Psoas muscle (tissue), 8 donors: ENCODE data around the gene PTPRG. TPM values are rescaled to one million over a fixed set of nuclear protein-coding genes. Genes with fewer than 3 reads are reported as not detected.

Source experiments
- ATAC-seq, 4 donors: fragments of 200-7000 bp; cut with Tn5 transposase; one replicate each; pipeline ENCODE4 v1.9.1; 2020; ENCODE audit warnings: moderate library complexity in 3 of 4, mild to moderate bottlenecking in 2 of 4
- DNase-seq, 2 donors: peaks; one replicate each; pipeline ENCODE4 v3.0.0-alpha.2; 2020
- H3K27ac ChIP-seq: fragments of 200-600 bp; one replicate; pipeline ENCODE4 v1.8.0; 2022
- H3K27me3 ChIP-seq, 3 donors: fragments of 200-600 bp in 1 of 3; one replicate each; pipeline versions ENCODE4 v1.6.1 to v1.8.0; 2013 to 2022; ENCODE audit warnings: low read length in 2 of 3, mild to moderate bottlenecking in 2 of 3, moderate library complexity in 1 of 3; ENCODE audit not compliant: insufficient read depth in 3 of 3
- H3K36me3 ChIP-seq, 2 donors: fragments of 200-600 bp in 1 of 2; one replicate each; pipeline versions ENCODE4 v1.6.1 to v1.8.0; 2013 to 2022; ENCODE audit warnings: low read depth in 1 of 2, mild to moderate bottlenecking in 1 of 2, moderate library complexity in 1 of 2; ENCODE audit not compliant: insufficient read depth in 1 of 2
- H3K4me1 ChIP-seq: fragments of 200-600 bp; one replicate; pipeline ENCODE4 v1.8.0; 2022
- H3K4me3 ChIP-seq: fragments of 200-600 bp; one replicate; pipeline ENCODE4 v1.8.0; 2022; ENCODE audit warnings: mild to moderate bottlenecking
- H3K9me3 ChIP-seq: fragments of 200-600 bp; one replicate; pipeline ENCODE4 v1.8.0; 2022
- WGBS, 3 donors: extraction: QIAGEN DNeasy Blood & Tissue Kit; methylation state at CpG; one replicate each; pipeline versions ENCODE4 v1.1.6 to v1.1.7; 2013; 5-methylcytosine and 5-hydroxymethylcytosine counted together
- intact Hi-C, 2 donors: fragments of 100-400 bp; cut with DNase I; formaldehyde crosslinking; loops; one replicate each; pipeline versions ENCODE4 v1.11.0 to v1.14.2; 2022
- polyA plus RNA-seq, 3 donors: library from polyadenylated mRNA; stranded (reverse); fragments of 200-250 nt; gene quantifications; one replicate each; pipeline ENCODE4 v1.2.3, GENCODE V29; 2013
- total RNA-seq, 4 donors: library from RNA; stranded (reverse); fragmentation: NEBNext Ultra II Directional in 2 of 4; extraction: Animal tissue kit (Norgen Biotek cat#: 25700) in 2 of 4; gene quantifications; one replicate each; pipeline versions ENCODE4 v1.2.1 to v1.2.4, GENCODE V29; 2021 to 2023
- TF ChIP-seq, protein P1 (sequence below): fragments of 200-600 bp; IDR thresholded peaks from one replicate; pipeline ENCODE4 v1.8.0; 2022; ENCODE audit warnings: antibody characterized with exemption
- donor health status: healthy with polysubstance abuse.
- donor health status: DM: no; HTN: no; CAD: no; lungs with moderate emphysema.
- donor health status: Bipolar disorder and iron deficiency.
- donor health status: healthy.
- donor health status: DM: yes; HTN: yes; CAD: no.
- donor health status: DM: no; HTN: no; CAD: no.
- donor health status: DM: no; HTN: no; CAD: no.
- donor health status: DM: yes; HTN: yes; CAD: no.

The PTPRG gene
- total and polyA plus RNA-seq, 7 donors: 4.5 to 29.5 (median 12.6) TPM

DNA sequence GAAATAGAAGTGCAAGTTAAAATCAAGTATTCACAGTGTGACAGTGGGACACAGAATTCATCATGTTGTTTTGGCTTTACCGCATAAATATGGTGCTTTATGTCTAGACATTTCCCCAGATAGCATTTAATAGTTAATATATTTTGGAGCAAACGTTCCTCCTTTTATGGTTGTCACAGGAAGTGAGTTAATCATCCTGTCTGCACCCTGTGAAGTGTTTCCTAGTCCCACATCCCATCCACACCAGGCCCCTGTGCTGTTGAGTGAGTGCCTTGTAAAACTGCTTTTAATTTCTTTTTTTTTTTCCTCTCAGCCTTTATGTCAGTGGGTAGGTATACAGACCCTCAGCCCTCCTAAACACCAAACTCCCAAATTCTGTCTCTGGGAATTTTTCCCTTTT lies 418.3 kb downstream of the PTPRG start:
- no peak overlapping the region for H3K27ac ChIP-seq
- H3K36me3 ChIP-seq: no peaks in the 10 kb centered on the region
- DNase-seq (no peak), ATAC-seq (peak in 1 of 4 donors; percentile 25)
- no peak overlapping the region for H3K4me3 ChIP-seq
- 39 to 52% (median 40%) methylated on average over 2 of the region's 2 CpGs for whole genome bisulfite sequencing, 3 donors
- peaks cover 10% of the 10 kb centered on the region for H3K4me1 ChIP-seq
- TF ChIP-seq, protein P1, sequence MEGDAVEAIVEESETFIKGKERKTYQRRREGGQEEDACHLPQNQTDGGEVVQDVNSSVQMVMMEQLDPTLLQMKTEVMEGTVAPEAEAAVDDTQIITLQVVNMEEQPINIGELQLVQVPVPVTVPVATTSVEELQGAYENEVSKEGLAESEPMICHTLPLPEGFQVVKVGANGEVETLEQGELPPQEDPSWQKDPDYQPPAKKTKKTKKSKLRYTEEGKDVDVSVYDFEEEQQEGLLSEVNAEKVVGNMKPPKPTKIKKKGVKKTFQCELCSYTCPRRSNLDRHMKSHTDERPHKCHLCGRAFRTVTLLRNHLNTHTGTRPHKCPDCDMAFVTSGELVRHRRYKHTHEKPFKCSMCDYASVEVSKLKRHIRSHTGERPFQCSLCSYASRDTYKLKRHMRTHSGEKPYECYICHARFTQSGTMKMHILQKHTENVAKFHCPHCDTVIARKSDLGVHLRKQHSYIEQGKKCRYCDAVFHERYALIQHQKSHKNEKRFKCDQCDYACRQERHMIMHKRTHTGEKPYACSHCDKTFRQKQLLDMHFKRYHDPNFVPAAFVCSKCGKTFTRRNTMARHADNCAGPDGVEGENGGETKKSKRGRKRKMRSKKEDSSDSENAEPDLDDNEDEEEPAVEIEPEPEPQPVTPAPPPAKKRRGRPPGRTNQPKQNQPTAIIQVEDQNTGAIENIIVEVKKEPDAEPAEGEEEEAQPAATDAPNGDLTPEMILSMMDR: no peak
- intact Hi-C loops: no loop called here
- H3K9me3 ChIP-seq: no peaks in the 10 kb centered on the region
- H3K27me3 ChIP-seq: no peaks in the 10 kb centered on the region

DNA sequence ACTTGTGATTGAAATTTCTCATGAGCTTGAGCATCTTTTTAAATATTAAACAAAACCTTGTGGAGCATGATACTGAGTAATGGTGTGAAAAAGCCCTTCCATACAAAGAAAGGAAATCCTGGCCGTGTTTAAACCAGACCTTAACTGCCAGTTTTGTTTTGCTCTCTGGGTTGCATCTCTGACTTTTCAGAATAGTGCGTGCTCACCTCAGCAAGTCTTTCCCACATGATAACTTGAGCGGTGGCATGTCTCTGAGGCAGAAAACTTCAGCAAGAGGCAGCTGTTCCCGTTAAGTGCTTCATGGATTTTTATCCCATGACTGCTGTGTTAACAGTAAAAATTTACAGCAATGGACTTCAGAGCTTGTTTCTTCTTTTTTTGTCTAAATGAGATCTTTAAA lies 418.7 kb downstream of the PTPRG start:
- DNase-seq: no peak
- Histone ChIP-seq H3K4me1 (peaks cover 14% of the 10 kb centered on the region), H3K36me3 (no peaks in the 10 kb centered on the region), H3K9me3 (no peaks in the 10 kb centered on the region), H3K4me3 (no peak overlapping the region), H3K27me3 (no peaks in the 10 kb centered on the region), H3K27ac (no peak overlapping the region)
- TF ChIP-seq, protein P1: no peak
- WGBS, 3 donors: 41 to 61% (median 44%) methylated on average over 4 of the region's 4 CpGs
- no peak for ATAC-seq
- intact Hi-C loops: no loop called here

DNA sequence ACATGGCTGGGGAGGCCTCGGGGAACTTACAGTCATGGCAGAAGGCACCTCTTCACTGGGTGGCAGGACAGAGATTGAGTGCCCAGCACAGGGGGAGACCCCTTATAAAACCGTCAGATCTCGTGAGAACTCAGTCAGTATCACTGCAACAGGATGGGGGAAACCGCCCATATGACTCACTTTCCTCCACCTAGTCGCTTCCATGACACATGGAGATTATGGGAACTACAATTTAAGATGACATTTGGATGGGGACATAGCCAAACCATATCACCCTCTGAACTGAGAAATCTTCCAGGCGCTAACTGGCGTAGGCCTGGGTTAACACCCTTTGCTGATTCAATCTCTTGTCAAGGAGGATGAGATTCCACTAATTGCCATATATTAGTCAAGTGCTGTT lies 419.7 kb downstream of the PTPRG start:
- TF ChIP-seq, protein P1: no peak
- Histone ChIP-seq H3K4me3 (no peak overlapping the region), H3K4me1 (peaks cover 11% of the 10 kb centered on the region), H3K36me3 (no peaks in the 10 kb centered on the region), H3K27me3 (no peaks in the 10 kb centered on the region), H3K9me3 (no peaks in the 10 kb centered on the region), H3K27ac (no peak overlapping the region)
- intact Hi-C loops: no loop called here
- ATAC-seq: peak in 1 of 4 donors; percentile 37
- DNase-seq: no peak
- WGBS, 3 donors: 94 to 96% (median 96%) methylated on average over 7 of the region's 7 CpGs

DNA sequence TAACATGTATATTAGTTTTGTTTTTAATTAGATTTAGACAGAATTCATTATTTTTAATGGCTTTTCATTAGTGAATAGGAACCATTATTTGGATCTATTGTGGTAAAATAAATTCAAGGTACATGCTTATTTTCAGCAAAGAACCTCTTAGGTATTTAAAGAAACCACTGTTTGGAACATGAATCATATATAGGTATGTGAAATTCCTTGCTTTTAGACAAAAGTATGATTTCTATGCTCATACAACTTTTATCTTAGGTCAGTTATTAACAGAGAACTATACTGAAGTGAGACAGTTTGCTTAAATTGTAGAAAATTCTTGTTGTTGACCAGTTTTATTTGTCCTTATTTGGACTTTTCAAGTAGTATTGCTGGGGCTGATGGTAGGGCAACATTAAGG lies 422.1 kb downstream of the PTPRG start:
- intact Hi-C loops: no loop called here
- ATAC-seq: no peak
- Histone ChIP-seq H3K4me1 (peaks cover 7% of the 10 kb centered on the region), H3K9me3 (no peaks in the 10 kb centered on the region), H3K27ac (no peak overlapping the region), H3K4me3 (no peak overlapping the region), H3K36me3 (no peaks in the 10 kb centered on the region), H3K27me3 (no peaks in the 10 kb centered on the region)
- TF ChIP-seq, protein P1: no peak
- no peak for DNase-seq

DNA sequence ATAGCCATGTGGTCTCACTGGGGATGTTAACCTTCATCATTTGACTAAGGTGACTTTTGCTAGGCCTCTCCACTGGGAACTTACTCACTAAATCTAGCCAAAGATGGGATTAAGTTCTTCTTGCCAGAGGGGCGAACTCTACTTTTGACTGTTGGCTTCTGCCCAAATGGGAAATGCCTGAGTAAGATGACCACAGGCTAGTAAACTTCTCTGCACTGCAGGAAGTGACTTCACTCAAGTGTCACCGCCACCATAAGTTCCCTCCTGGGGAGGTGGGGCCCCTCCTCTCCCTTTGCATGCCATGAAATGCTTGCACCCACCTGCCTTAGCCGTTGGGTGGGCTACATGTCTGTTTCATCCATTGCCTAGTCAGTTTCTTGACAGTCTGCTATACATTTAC lies 423.6 kb downstream of the PTPRG start:
- DNase-seq: no peak
- Histone ChIP-seq H3K4me3 (no peak overlapping the region), H3K36me3 (no peaks in the 10 kb centered on the region), H3K4me1 (peaks cover 17% of the 10 kb centered on the region), H3K27me3 (no peaks in the 10 kb centered on the region), H3K9me3 (no peaks in the 10 kb centered on the region), H3K27ac (no peak overlapping the region)
- 50 to 74% (median 65%) methylated on average over 3 of the region's 3 CpGs for WGBS, 3 donors
- intact Hi-C loops: no loop called here
- ATAC-seq: no peak
- TF ChIP-seq, protein P1: no peak
